GM12878 (cell line): ENCODE measurements around the gene TBX10.

Source experiments
- CTCF ChIP-seq, 3 experiments: IDR thresholded peaks in 2 of 3; conservative IDR thresholded peaks in 1 of 3; 2 replicates each; pipeline ENCODE4 v1.5.1; 2011; ENCODE audit warnings: low read depth in 3 of 3, low read length in 3 of 3, mild to moderate bottlenecking in 3 of 3, control low read depth in 2 of 3, moderate library complexity in 2 of 3, inconsistent platforms in 1 of 3, mixed read lengths in 1 of 3; ENCODE audit not compliant: control insufficient read depth in 2 of 3, insufficient read depth in 1 of 3; ENCODE audit errors: extremely low read depth in 1 of 3
- NFXL1 ChIP-seq: fragments of 450-650 bp; IDR thresholded peaks from 2 replicates; pipeline ENCODE4 v1.6.1; 2017; ENCODE audit warnings: antibody characterized with exemption, mild to moderate bottlenecking, borderline replicate concordance

GRCh38 chr11:67665541-67666302 lies 26.2 kb upstream of the TBX10 start:
- TF ChIP-seq CTCF (IDR thresholded peaks at IDR 0.05 in 2 of 3, conservative IDR thresholded peaks at IDR 0.05 in 1 of 3; ENCODE audit: control insufficient read depth in 2 of 3, extremely low read depth in 1 of 3, insufficient read depth in 1 of 3, low read depth in 3 of 3, low read length in 3 of 3) (peak in 1 of 3 experiments; percentile 19; a peak in 2 of 6 replicates), NFXL1 (no peak)
